ENCODE measurements around the gene ANAPC2.

Gene ANAPC2

DNA sequence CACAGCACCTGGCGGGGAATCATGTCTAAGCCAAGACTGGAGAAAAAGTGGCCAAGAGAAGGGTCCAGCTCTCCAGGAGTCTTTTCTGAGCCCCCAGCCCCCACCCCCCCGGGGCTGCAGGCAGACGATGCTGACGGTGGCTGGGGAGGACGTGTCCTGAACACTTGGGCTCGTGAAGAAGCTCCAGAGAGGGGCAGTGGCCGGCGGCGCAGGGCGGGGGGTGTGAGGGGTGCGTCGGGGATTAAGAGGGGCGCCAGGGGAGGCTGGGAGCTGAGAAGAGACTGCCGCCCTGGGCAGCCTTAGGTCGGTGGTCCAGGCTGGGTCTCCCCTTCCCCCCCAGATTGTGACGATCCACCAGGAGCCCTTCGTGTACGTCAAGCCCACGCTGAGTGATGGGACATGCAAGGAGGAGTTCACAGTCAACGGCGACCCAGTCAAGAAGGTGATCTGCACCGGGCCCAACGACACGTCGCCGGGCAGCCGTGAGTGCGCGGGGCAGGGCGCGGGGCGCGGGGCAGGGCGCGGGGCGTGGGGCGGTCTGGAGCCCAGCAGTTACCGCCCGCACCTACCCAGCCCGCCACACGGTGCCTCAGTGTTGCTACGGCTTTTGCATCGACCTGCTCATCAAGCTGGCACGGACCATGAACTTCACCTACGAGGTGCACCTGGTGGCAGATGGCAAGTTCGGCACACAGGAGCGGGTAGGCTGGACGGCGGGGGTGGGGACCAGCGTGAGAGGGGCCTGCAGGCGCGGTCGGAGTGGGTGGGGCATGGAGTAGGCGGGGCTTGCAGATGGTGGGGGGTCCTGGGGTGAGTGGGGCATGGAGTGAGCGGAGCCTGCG lies 27.4 kb downstream of the ANAPC2 start:
- peak; percentile 54 to 82 for DNase-seq

DNA sequence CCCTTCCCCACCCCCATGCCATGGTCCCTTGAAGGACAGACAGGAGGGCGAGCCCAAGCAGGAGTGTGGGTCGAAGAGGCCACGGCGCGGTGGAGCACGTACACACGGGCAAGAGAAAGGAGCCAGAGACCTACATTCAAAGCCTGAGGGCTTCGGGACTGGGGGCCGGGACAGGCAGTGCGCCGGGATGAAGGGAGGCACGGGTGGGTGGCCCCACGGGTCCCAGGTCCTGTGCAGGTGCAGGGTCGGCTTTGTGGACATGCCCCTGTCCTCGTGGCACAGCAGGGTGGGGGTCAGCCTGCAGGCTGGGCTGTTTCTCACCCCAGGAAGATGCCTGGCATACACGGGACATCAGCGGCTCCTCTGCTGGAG lies 28.3 kb downstream of the ANAPC2 start:
- no peak for DNase-seq

- no peak for DNase-seq
Observed at GRCh38 chr9:137159105-137160053, 29.0 kb downstream of the ANAPC2 start.

GRCh38 chr9:137158625-137159024 lies 29.7 kb downstream of the ANAPC2 start:
- DNase-seq, result no peak

DNA sequence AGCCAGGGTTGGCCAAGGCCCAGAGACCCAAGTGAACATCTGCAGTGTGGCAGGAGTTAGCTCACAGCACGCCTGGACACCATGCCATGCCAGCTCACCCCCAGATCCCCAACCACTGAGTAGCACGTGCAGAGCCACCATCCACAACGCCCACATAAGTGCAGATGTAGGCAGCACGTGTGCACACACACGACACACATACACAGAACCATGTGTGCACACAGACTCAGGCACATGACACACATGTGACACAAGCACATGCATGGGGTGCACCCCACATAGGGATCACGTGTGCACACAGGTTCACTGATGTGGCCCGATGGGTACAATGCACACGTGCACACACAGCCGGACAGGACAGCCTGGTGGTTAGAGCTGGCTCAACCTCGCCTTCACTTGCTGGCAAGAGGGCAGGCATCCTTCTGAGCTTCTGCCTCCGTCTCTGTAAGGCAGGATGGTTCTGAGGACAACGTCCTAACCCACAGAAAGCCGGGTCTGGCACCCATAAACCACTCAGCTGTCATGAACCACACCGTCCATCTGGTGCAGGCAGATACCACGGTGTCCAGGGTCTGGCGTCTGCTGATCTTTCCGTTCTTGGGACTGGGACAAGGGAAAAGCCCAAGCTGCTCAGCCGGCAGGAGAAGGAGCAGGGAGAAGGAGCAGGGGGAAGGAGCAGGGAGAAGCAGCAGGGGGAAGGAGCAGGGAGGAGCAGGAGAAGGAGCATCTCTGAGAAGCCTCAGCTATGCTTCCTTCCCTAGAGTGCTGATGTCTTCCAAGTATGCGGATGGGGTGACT lies 30.5 kb downstream of the ANAPC2 start:
- no peak for DNase-seq

- peak in 1 of 2 experiments; percentile 53 for DNase-seq
Observed at GRCh38 chr9:137156567-137157375, 31.6 kb downstream of the ANAPC2 start.

DNA sequence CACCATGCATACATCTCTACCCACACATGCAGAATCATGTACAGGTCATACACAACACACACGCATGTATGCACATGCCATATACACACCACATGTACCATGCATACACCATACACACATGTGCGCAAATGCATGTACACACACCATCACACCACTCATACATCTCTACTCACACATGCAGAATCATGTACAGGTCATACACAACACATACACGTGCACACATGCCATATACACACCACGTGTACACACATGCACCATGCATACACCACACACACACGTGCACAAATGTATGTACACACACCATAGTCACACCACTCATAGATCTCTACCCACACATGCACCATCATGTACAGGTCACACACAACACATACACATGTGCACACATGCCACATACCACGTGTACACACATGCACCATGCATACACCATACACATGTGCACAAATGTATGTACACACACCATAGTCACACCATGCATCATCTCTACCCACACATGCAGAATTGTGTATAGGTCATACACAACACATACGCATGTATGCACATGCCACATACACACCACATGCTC lies 35.4 kb downstream of the ANAPC2 start:
- no peak for DNase-seq

DNA sequence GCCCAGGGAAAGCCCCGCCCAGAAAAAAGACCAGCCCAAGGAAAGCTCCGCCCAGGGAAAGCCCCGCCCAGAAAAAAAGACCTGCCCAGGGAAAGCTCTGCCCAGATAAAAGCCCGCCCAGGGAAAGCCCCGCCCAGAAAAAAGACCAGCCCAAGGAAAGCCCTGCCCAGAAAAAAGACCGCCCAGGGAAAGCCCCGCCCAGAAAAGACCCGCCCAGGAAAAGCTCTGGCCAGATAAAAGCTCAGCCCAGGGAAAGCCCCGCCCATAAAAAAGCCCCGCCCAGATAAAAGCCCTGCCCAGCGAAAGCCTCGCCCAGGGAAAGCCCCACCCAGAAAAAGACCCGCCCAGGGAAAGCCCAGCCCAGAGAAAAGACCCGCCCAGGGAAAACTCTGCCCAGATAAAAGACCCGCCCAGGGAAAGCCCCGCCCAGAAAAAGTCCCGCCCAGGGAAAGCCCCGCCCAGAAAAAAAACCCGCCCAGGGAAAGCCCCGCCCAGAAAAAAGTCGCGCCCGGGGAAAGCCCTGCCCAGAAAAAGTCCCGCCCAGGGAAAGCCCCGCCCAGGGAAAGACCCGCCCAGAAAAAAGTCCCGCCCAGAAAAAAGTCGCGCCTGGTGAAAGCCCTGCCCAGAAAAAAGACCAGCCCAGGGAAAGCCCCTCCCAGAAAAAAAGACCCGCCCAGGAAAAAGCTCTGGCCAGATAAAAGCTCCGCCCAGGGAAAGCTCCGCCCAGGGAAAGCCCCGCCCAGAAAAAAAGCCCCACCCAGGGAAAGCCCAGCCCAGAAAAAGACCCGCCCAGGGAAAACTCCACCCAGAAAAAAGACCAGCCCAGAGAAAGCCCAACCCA lies 37.5 kb downstream of the ANAPC2 start:
- peak; percentile 88 to 97 for DNase-seq

GRCh38 chr9:137149942-137150616 lies 38.3 kb downstream of the ANAPC2 start:
- DNase-seq, result peak; percentile 65 to 97

DNA sequence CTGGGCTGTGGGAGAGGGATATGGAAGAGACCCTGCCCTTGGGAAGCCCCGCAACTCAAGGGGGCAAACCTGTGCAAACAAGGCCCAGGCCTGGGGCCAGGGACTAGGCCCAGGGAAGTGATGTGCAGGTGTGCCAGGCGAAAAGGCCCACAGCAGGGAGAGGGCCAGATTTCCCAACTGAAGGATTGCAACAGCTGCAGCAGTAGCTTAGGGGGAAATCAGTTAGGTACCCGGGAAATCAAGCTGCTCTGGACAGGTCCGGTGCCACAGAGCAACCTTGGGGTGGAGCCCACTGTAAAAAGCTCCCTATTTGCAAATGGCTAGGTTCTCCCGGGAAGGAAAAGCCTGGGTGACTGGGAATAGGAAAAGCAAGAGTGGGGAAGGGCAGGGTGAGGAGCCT lies 39.0 kb downstream of the ANAPC2 start:
- DNase-seq, result no peak

DNA sequence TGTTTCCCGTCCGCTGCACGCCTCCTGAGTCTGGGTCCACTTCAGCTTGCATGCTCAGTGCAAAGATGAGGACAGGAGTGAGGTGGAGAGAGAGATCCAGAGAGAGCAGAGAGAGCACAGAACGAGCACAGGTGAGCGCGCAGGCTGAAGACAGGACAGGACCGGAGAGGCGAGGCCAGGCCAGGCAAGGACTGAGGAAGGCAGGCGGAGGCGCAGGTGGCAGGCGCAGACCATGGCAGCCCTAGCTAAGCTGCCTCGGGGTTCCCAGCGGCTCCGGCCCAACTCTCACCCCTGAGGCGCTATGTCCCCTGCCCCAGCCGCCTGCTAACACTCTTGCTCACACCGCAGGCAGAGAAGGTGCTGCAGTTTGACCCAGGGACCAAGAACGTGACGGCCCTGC lies 39.7 kb downstream of the ANAPC2 start:
- DNase-seq, result no peak

- DNase-seq, result no peak
Observed at GRCh38 chr9:137148242-137148641, 40.1 kb downstream of the ANAPC2 start.

- DNase-seq, result no peak
Observed at GRCh38 chr9:137147793-137148160, 40.6 kb downstream of the ANAPC2 start.

GRCh38 chr9:137147091-137147792 lies 41.1 kb downstream of the ANAPC2 start:
- no peak for DNase-seq

GRCh38 chr9:137146527-137146918 lies 41.8 kb downstream of the ANAPC2 start:
- no peak for DNase-seq

DNA sequence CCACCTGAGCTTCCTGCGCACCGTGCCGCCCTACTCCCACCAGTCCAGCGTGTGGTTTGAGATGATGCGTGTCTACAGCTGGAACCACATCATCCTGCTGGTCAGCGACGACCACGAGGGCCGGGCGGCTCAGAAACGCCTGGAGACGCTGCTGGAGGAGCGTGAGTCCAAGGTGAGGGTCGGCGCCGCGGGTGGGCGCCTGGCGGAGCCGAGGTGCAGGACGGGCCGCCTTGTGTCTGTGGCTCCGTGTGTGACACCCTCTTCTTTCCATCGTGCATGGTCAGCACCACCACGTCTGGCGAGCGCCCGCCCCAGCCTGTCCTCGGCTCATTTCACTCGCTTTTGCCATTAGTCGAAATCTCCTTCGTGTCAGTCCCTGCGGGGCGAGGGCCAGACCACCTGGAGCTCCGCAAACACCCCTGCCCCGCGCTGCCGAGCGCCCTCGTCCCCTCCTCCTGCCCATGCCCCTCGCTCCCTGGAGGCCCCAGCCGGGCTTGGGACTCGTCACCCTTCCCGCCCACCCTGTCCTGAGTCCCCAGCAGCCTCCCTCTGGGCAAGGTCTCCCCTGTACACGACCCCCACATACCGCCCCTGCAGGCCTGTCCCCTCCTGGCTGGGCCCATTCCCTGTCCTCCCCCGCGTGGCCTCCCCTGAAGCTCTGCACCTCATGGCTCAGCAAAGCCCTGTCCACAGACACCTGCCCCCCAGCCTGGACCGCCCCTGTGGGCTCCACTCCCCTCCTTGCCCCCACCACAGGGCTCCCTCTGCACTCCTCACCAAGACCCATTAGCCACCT lies 42.4 kb downstream of the ANAPC2 start:
- DNase-seq, result no peak

- no peak for DNase-seq
Observed at GRCh38 chr9:137143459-137143858, 44.9 kb downstream of the ANAPC2 start.
